Hepatocyte (in vitro differentiated cells): ENCODE data around the gene DYSF.

ENCODE experiments used
- CTCF ChIP-seq: fragments of 200-600 bp; sonication (generic); IDR thresholded peaks from 2 replicates; pipeline ENCODE4 v1.5.1; 2016; ENCODE audit warnings: antibody characterized with exemption, mild to moderate bottlenecking; ENCODE audit not compliant: poor library complexity
- EZH2 ChIP-seq: fragments of 200-600 bp; sonication (generic); IDR thresholded peaks from 2 replicates; pipeline ENCODE4 v1.6.1; 2016; ENCODE audit warnings: antibody characterized with exemption, mild to moderate bottlenecking, borderline replicate concordance
- EZH2phosphoT487 ChIP-seq: fragments of 200-600 bp; sonication (generic); IDR thresholded peaks from one replicate; pipeline ENCODE4 v1.6.1; 2018; ENCODE audit warnings: antibody characterized with exemption, mild to moderate bottlenecking, low read depth, moderate library complexity; ENCODE audit not compliant: unreplicated experiment, severe bottlenecking

- TF ChIP-seq CTCF (no peak), EZH2phosphoT487 (no peak), EZH2 (no peak)
Measured at GRCh38 chr2:71601136-71602114, 148.1 kb downstream of the DYSF start.
